Measurements from ENCODE around the gene STAT3. TPM values are rescaled to one million over a fixed set of nuclear protein-coding genes. Genes with fewer than 3 reads are reported as not detected.
A peak's percentile ranks its signal among the peaks of the same experiment; 100 is the strongest.

Gene STAT3
- polyA plus RNA-seq, 2 of the 4 experiments (the other 2 are of a cell fraction), result 72.8 to 97.8 TPM

DNA sequence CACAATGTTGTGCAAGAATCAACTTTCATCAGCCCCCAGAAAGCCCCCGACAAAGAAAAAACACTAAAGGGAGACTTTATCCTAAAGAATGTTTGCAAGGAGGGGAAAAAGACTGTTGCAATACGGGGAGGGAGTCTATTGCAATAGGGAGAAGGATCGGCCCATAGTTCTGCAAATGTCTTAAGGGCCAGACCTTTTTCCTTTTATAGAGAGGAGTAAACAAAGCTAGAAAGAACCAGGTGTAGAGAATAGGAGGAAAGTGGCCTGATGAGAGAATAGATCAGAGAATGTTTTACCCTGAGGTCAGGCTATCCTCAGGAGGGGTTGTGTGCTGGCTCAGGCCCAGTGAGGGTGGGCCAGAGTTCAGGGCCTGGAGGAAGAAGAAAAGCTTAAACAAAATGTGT lies 43.5 kb upstream of the STAT3 start:
- H3K4me2 ChIP-seq, result no peak overlapping the region
- TF ChIP-seq KDM1A (IDR thresholded peaks at IDR 0.05; ENCODE audit: low read depth) (no peak), CEBPB (IDR thresholded peaks at IDR 0.05) (peak in 1 of 2 experiments; percentile 39; a peak in 1 of 4 replicates)
- TF ChIP-seq, protein P1, sequence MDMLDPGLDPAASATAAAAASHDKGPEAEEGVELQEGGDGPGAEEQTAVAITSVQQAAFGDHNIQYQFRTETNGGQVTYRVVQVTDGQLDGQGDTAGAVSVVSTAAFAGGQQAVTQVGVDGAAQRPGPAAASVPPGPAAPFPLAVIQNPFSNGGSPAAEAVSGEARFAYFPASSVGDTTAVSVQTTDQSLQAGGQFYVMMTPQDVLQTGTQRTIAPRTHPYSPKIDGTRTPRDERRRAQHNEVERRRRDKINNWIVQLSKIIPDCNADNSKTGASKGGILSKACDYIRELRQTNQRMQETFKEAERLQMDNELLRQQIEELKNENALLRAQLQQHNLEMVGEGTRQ (IDR thresholded peaks at IDR 0.05), result no peak
- ChIA-PET CTCF (interaction anchor here (0.7 to 12.1 kb wide), 12 partner anchors 10 to 111 kb away, joined by 3 to 213 read pairs (median 6); no protein-coding TSS in a partner anchor), POLR2A (interaction anchor here (0.7 to 2.1 kb wide), 3 partner anchors 9 to 105 kb away, joined by 3 to 13 read pairs (median 3); partner anchors contain the start of gene CAVIN1)
- no peaks in the 10 kb centered on the region for H3K9me3 ChIP-seq
- ATAC-seq (no peak), FAIRE-seq (no peak), DNase-seq (ENCODE audit: low read depth in 1 of 2, low spot score in 1 of 2) (no peak)
- no peak overlapping the region for H3K4me3 ChIP-seq
- H3K27ac ChIP-seq, result peak overlapping the region in 1 of 2 experiments; percentile 83; a peak in 3 of 6 replicates
- H3K4me1 ChIP-seq, result peaks cover 47% of the 10 kb centered on the region
- 24% methylated on average over 3 of the region's 3 CpGs for WGBS (ENCODE audit: missing lambda C conversion rate)

GRCh38 chr17:42429726-42430447 lies 41.6 kb upstream of the STAT3 start:
- peak overlapping the region in 1 of 2 experiments; percentile 83; a peak in 4 of 6 replicates for H3K27ac ChIP-seq
- no peak overlapping the region for H3K4me3 ChIP-seq
- 80% methylated on average over 3 of the region's 3 CpGs for WGBS (ENCODE audit: missing lambda C conversion rate)
- TF ChIP-seq POLR2A (IDR thresholded peaks at IDR 0.05; ENCODE audit: low read length) (no peak), MAZ (IDR thresholded peaks at IDR 0.05; ENCODE audit: borderline replicate concordance, low read depth, low read length) (no peak), PBX3 (IDR thresholded peaks at IDR 0.05) (no peak), RFX5 (IDR thresholded peaks at IDR 0.05) (no peak), SREBF2 (IDR thresholded peaks at IDR 0.05) (no peak), RARB (CRISPR knock-in tag; IDR thresholded peaks at IDR 0.05) (no peak), MAX (IDR thresholded peaks at IDR 0.05) (no peak), TFCP2L1 (CRISPR knock-in tag; IDR thresholded peaks at IDR 0.05) (no peak), EP300 (IDR thresholded peaks at IDR 0.05) (no peak), HOXB5 (CRISPR knock-in tag; IDR thresholded peaks at IDR 0.05) (no peak)
- TF ChIP-seq, protein P2, sequence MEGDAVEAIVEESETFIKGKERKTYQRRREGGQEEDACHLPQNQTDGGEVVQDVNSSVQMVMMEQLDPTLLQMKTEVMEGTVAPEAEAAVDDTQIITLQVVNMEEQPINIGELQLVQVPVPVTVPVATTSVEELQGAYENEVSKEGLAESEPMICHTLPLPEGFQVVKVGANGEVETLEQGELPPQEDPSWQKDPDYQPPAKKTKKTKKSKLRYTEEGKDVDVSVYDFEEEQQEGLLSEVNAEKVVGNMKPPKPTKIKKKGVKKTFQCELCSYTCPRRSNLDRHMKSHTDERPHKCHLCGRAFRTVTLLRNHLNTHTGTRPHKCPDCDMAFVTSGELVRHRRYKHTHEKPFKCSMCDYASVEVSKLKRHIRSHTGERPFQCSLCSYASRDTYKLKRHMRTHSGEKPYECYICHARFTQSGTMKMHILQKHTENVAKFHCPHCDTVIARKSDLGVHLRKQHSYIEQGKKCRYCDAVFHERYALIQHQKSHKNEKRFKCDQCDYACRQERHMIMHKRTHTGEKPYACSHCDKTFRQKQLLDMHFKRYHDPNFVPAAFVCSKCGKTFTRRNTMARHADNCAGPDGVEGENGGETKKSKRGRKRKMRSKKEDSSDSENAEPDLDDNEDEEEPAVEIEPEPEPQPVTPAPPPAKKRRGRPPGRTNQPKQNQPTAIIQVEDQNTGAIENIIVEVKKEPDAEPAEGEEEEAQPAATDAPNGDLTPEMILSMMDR (IDR thresholded peaks at IDR 0.05), result no peak
- no peak for ATAC-seq
- CTCF ChIA-PET, result interaction anchor here (0.6 to 12.1 kb wide), 11 partner anchors 9 to 118 kb away, joined by 3 to 213 read pairs (median 13); no protein-coding TSS in a partner anchor
- no peaks in the 10 kb centered on the region for H3K9me3 ChIP-seq
- DNase-seq (ENCODE audit: low read depth in 1 of 2, low spot score in 1 of 2), result no peak
- FAIRE-seq, result no peak
- no peak overlapping the region for H3K4me2 ChIP-seq
- POLR2A ChIA-PET, result interaction anchor here (0.7 kb wide), 1 partner anchor 205 kb away, joined by 4 read pairs; no protein-coding TSS in a partner anchor
- peaks cover 46% of the 10 kb centered on the region for H3K4me1 ChIP-seq

- FAIRE-seq, result peak; percentile 79
- 3% methylated on average over 4 of the region's 4 CpGs for WGBS (ENCODE audit: missing lambda C conversion rate)
- ChIA-PET CTCF (interaction anchor here (0.8 to 12.1 kb wide), 35 partner anchors 9 to 143 kb away, joined by 3 to 213 read pairs (median 4); partner anchors contain the start of gene STAT3), POLR2A (interaction anchor here (0.7 to 1.5 kb wide), 3 partner anchors 19 to 92 kb away, joined by 3 to 7 read pairs (median 5); no protein-coding TSS in a partner anchor)
- Histone ChIP-seq H3K4me1 (peaks cover 55% of the 10 kb centered on the region), H3K4me2 (peak overlapping the region; percentile 68), H3K4me3 (no peak overlapping the region), H3K27ac (peak overlapping the region; percentile 66 to 83), H3K9me3 (no peaks in the 10 kb centered on the region)
- peak; percentile 91 to 96 for ATAC-seq
- peak; percentile 97 to 98 for DNase-seq (ENCODE audit: low read depth in 1 of 2, low spot score in 1 of 2)
- TF ChIP-seq BHLHE40 (IDR thresholded peaks at IDR 0.05; ENCODE audit: low read depth, low read length), result 0 out of 2 replicates have a peak, but pooled peaks have one; percentile 19
- TF ChIP-seq GATA3 (IDR thresholded peaks at IDR 0.05; ENCODE audit: borderline replicate concordance), result peak; percentile 80; the same call in 1 of the 2 replicates
- peak; percentile 63; the same call in 1 of the 2 replicates for TF ChIP-seq PBX3 (IDR thresholded peaks at IDR 0.05)
- peak in 1 of 2 experiments; percentile 46; a peak in 1 of 4 replicates for TF ChIP-seq CEBPB (IDR thresholded peaks at IDR 0.05)
- peak; percentile 60; the same call in 1 of the 2 replicates for TF ChIP-seq HOXB5 (CRISPR knock-in tag; IDR thresholded peaks at IDR 0.05)
- no peak for TF ChIP-seq CBX2 (IDR thresholded peaks at IDR 0.05; ENCODE audit: borderline replicate concordance, low read depth)
- peak; percentile 91 for TF ChIP-seq SMC3 (IDR thresholded peaks at IDR 0.05)
- TF ChIP-seq HEYL (CRISPR knock-in tag; IDR thresholded peaks at IDR 0.05), result no peak
- peak; percentile 90 for TF ChIP-seq MAFK (IDR thresholded peaks at IDR 0.05; ENCODE audit: partially characterized antibody)
- TF ChIP-seq FOSL2 (IDR thresholded peaks at IDR 0.05), result peak; percentile 92
- TF ChIP-seq FOSL2 (CRISPR knock-in tag; IDR thresholded peaks at IDR 0.05), result peak; percentile 99
- TF ChIP-seq JUNB (IDR thresholded peaks at IDR 0.05), result peak; percentile 86
- peak; percentile 84 to 86 for TF ChIP-seq RAD21 (conservative IDR thresholded peaks at IDR 0.05 in 1 of 2, IDR thresholded peaks at IDR 0.05 in 1 of 2)
- TF ChIP-seq JUN (IDR thresholded peaks at IDR 0.05), result peak; percentile 50 to 71; a peak in 4 of 5 replicates
These were observed 40.1 kb upstream of the STAT3 start for GRCh38 chr17:42428141-42428944.
